ENCODE data around the gene MARCHF5.

Gene MARCHF5, protein sequence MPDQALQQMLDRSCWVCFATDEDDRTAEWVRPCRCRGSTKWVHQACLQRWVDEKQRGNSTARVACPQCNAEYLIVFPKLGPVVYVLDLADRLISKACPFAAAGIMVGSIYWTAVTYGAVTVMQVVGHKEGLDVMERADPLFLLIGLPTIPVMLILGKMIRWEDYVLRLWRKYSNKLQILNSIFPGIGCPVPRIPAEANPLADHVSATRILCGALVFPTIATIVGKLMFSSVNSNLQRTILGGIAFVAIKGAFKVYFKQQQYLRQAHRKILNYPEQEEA

DNA sequence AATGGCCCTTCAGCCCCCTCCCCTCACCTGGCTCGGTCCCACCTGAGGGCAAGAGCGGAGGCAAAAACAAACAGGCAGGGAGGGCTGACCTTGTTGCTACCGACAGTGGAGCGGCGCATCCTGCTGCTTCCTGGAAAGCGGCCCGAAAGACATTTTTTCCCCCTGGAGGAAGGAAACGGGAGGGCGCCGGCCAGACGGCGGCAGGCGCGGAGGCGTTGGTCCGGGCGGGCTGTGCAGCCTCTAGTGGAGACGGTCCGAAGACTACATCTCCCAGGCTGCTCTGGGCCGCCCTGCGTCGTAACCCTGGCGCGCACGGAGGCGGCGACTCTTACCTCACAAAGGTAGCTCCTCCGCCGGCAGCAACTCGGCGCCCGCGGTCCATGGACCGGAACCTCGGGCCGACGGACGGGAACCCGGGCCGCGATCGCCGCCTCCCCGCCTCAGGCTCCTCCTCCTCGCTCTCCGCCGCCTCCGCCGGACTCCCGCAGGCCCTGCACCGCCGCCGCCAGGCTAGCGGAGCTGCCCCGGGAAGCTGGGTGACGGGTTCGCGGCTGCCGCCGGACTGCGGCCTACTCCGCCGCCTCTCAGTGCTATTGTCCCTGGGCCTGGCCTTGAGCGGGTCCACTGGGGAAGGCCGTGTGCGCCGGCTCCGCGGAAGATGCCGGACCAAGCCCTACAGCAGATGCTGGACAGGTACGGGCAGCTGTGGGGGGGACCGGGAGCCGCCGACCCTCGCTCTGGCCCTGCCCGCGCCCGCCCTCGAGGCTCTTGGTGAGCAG lies at the start of gene MARCHF5, which contains the start of gene CPEB3:
TSS of gene MARCHF5 (plus strand) at position 331 of the 779 bp plus-strand sequence. CDS start at position 659, 328 bp downstream.
TSS of gene CPEB3 (minus strand) at position 242 of the 779 bp plus-strand sequence. CDS start 50,728 bp downstream, outside the sequence.
- peak; percentile 63 for DNase-seq

GRCh38 chr10:92241501-92241900 lies 49.5 kb upstream of the MARCHF5 start:
- DNase-seq, result no peak

DNA sequence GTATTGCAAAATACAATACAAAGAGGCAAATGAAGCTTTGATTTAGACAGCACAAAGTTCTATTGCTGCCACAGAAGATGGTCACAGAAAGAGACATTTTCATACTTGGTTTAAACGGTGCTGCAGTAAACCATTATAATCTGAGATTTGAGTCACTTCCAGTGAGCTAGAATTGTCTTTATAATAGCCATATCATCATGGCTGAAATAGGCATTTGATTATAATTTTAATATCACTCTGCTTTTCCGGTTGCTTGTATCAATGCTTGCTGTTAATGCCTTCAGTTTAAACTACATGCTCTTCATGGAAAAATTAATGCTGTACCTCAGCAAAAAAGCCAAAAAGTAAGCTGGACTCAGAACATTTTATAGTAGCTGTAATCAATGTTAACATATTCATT lies 48.6 kb upstream of the MARCHF5 start:
- DNase-seq, result no peak

GRCh38 chr10:92242910-92243671 lies 47.9 kb upstream of the MARCHF5 start:
- DNase-seq, result peak; percentile 61

GRCh38 chr10:92244796-92245195 lies 46.2 kb upstream of the MARCHF5 start:
- no peak for DNase-seq

- no peak for DNase-seq
These were observed 42.4 kb upstream of the MARCHF5 start for GRCh38 chr10:92248566-92248965.

- no peak for DNase-seq
These were observed 27.6 kb upstream of the MARCHF5 start for GRCh38 chr10:92263396-92263795.

DNA sequence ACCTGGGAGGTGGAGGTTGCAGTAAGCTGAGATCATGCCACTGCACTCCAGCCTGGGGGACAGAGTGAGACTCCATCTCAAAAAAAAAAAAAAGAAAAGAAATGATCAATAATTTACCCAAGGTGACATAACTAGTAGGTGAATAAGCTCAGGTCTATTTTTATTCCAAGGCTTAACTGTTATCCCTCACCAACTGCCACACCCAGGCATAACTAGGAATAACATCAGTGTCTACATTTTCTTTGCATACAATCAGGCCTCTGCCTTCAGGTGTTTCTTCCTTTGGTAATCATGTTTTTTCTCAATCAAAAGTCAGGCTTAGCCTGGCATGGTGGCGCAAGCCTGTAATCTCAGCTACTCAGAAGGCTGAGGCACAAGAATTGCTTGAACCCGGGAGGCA lies 26.7 kb upstream of the MARCHF5 start:
- DNase-seq, result no peak

DNA sequence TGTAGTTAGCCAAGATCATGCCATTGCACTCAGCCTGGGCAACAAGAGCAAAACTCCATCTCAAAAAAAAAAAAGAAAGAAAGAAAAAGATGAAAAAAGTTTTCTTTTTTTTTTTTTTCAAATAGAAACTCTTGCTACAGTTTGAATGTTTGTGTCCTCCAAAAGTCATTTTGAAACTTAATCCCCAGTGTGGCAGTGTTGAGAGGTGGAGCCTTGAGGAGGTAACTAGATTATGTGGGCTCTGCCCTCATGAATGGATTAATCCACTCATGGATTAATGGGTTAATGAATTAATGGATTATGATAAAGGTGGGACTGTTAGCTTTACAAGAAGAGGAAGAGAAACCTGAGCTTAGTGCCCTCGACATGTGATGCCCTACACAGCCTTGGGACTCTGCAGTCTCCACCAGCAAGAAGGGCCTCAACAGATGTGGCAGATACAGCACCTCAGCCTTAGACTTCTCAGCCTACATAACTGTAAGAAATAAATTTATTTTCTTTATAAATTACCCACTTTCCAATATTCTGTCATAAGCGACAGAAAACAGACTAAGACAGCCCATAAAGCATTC lies 25.2 kb upstream of the MARCHF5 start:
- DNase-seq, result no peak

DNA sequence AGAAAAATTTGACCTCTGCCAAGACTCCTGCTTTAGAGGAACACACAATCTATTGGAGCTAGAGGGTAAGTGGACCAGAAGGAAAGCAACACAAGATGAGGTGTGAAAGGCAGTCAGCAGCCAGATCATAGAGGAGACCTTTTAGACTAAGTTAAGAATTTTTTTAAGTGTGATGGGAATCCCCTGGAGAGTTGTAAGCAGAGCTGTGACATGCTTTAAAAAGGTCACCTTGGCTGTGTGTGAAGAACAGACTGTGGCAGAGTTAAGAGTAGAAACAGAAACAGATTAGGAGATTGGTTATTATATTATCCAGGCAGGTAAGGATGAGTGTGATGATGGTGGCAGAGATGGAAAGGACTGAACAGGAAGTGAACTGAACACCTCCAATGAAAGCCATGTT lies 23.6 kb upstream of the MARCHF5 start:
- no peak for DNase-seq

- no peak for DNase-seq
These were observed 22.2 kb upstream of the MARCHF5 start for GRCh38 chr10:92268748-92269147.

GRCh38 chr10:92274071-92274470 lies 16.9 kb upstream of the MARCHF5 start:
- DNase-seq, result no peak

GRCh38 chr10:92278996-92279696 lies 11.8 kb upstream of the MARCHF5 start:
- DNase-seq, result no peak

DNA sequence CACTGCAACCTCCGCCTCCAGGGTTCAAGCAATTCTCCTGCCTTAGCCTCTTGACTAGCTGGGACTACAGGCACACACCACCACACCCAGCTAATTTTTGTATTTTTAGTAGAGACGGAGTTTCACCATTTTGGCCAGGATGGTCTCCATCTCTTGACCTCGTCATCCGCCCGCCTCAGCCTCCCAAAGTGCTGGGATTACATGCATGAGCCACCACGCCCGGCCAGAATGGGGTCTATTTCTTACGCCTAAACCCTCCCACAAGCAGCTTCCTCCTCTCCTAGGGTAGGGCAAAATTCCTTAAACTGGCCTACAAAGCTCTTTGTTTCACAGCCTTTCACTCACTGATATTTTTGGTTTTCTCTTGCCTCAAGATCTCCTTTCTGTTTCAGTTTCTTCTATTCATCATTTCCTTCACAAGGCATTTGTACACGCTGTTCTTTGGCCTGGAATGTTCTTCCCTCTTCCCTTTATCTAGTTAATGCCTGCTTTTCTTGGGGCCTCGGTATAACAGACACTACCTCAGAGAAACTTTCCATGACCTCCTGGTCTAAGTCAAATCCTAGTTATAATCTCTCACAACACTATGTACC lies 6.8 kb upstream of the MARCHF5 start:
- DNase-seq, result no peak

- DNase-seq, result peak; percentile 36
These were observed 711 bp upstream of the MARCHF5 start for GRCh38 chr10:92290076-92290836.

- DNase-seq, result no peak
These were observed 574 bp downstream of the MARCHF5 start for GRCh38 chr10:92291616-92291865.

- peak; percentile 6 for DNase-seq
These were observed 1.2 kb downstream of the MARCHF5 start for GRCh38 chr10:92291921-92292845.

GRCh38 chr10:92298487-92298886 lies 7.5 kb downstream of the MARCHF5 start:
- no peak for DNase-seq

GRCh38 chr10:92303096-92303495 lies 12.1 kb downstream of the MARCHF5 start:
- DNase-seq, result no peak

- no peak for DNase-seq
These were observed 13.1 kb downstream of the MARCHF5 start for GRCh38 chr10:92304061-92304460.
